Measurements from ENCODE around the gene RHOU.

Gene RHOU

GRCh38 chr1:228754646-228755268, 19.5 kb downstream of the RHOU start:
- DNase-seq (ENCODE audit: low read depth) = no peak
- H3K4me3 ChIP-seq (ENCODE audit: low read length) = no peak overlapping the region
- no peak for TF ChIP-seq CTCF (IDR thresholded peaks at IDR 0.05; ENCODE audit: insufficient read depth, low read depth, low read length, missing control alignments)

- no peak for TF ChIP-seq CTCF (IDR thresholded peaks at IDR 0.05; ENCODE audit: insufficient read depth, low read depth, low read length, missing control alignments)
- no peak for DNase-seq (ENCODE audit: low read depth)
- no peak overlapping the region for H3K4me3 ChIP-seq (ENCODE audit: low read length)
Observed at GRCh38 chr1:228755800-228756199, 20.5 kb downstream of the RHOU start.

- no peak for TF ChIP-seq CTCF (IDR thresholded peaks at IDR 0.05; ENCODE audit: insufficient read depth, low read depth, low read length, missing control alignments)
- no peak for DNase-seq (ENCODE audit: low read depth)
- H3K4me3 ChIP-seq (ENCODE audit: low read length) = no peak overlapping the region
Observed at GRCh38 chr1:228756457-228756856, 21.2 kb downstream of the RHOU start.

- TF ChIP-seq CTCF (IDR thresholded peaks at IDR 0.05; ENCODE audit: insufficient read depth, low read depth, low read length, missing control alignments) = no peak
- no peak overlapping the region for H3K4me3 ChIP-seq (ENCODE audit: low read length)
- DNase-seq (ENCODE audit: low read depth) = no peak
Observed at GRCh38 chr1:228758447-228758846, 23.2 kb downstream of the RHOU start.

- TF ChIP-seq CTCF (IDR thresholded peaks at IDR 0.05; ENCODE audit: insufficient read depth, low read depth, low read length, missing control alignments) = no peak
- DNase-seq (ENCODE audit: low read depth) = no peak
Observed at GRCh38 chr1:228760979-228761378, 25.7 kb downstream of the RHOU start.

GRCh38 chr1:228763561-228763960, 28.3 kb downstream of the RHOU start:
- no peak for DNase-seq (ENCODE audit: low read depth)
- no peak for TF ChIP-seq CTCF (IDR thresholded peaks at IDR 0.05; ENCODE audit: insufficient read depth, low read depth, low read length, missing control alignments)
- H3K4me3 ChIP-seq (ENCODE audit: low read length) = no peak overlapping the region

More at GRCh38 chr1:228760979-228761378, 25.7 kb downstream of the RHOU start:
- H3K4me3 ChIP-seq (ENCODE audit: low read length) = no peak overlapping the region
